ENCODE results near the gene TSPAN17. TPM values are rescaled to one million over a fixed set of nuclear protein-coding genes. Genes with fewer than 3 reads are reported as not detected.
"Not testable (repeated sequence)": the region's sequence is repeated elsewhere in the genome, so short reads cannot be mapped to it uniquely, and the experiment has no call there.

TSPAN17 gene
- total and polyA plus RNA-seq, 10 of the 15 experiments (the other 5 are each of a cell fraction or from before 2014, with no cell fraction given), result 0.24 to 17.1 (median 10.4) TPM

- TF ChIP-seq CEBPZ (IDR thresholded peaks at IDR 0.05; ENCODE audit: low read depth, low read length) (no peak), POLR2AphosphoS5 (IDR thresholded peaks at IDR 0.05; ENCODE audit: low read length) (peak; percentile 84), RELB (IDR thresholded peaks at IDR 0.05; ENCODE audit: low read depth) (no peak), SUPT20H (IDR thresholded peaks at IDR 0.05; ENCODE audit: borderline replicate concordance, control insufficient read depth, low read depth, low read length) (no peak), IRF3 (IDR thresholded peaks at IDR 0.05) (no peak), ZZZ3 (IDR thresholded peaks at IDR 0.05; ENCODE audit: control insufficient read depth, insufficient read length, low read depth) (no peak), LARP7 (IDR thresholded peaks at IDR 0.05) (peak; percentile 67), RELA (IDR thresholded peaks at IDR 0.05; ENCODE audit: borderline replicate concordance, partially characterized antibody) (peak; percentile 37), BMI1 (IDR thresholded peaks at IDR 0.05; ENCODE audit: borderline replicate concordance) (no peak), TCF12 (IDR thresholded peaks at IDR 0.05; ENCODE audit: low read depth, low read length) (no peak), RB1 (IDR thresholded peaks at IDR 0.05; ENCODE audit: borderline replicate concordance) (peak; percentile 75; the same call in 1 of the 2 replicates), STAT1 (conservative IDR thresholded peaks at IDR 0.05) (no peak)
Measured at GRCh38 chr5:176647030-176647842, at the start of gene TSPAN17 (continued).

GRCh38 chr5:176599749-176600430 lies 47.4 kb upstream of the TSPAN17 start:
- H2AFZ ChIP-seq (ENCODE audit: control insufficient read depth, low read depth, low read length); H3K27ac ChIP-seq (ENCODE audit: control insufficient read depth, insufficient read depth); H3K9me3 ChIP-seq (replicated peaks; ENCODE audit: control insufficient read depth, insufficient read depth, low read length); DNase-seq (ENCODE audit: low read depth, low spot score); H3K4me2 ChIP-seq (ENCODE audit: control insufficient read depth, insufficient read depth); H3K9ac ChIP-seq (ENCODE audit: control insufficient read depth, insufficient read depth, low read length); FAIRE-seq; H3K79me2 ChIP-seq (ENCODE audit: control insufficient read depth, insufficient read depth, low read length); H3K27me3 ChIP-seq (replicated peaks in 1 of 2; ENCODE audit: control insufficient read depth in 2 of 2, insufficient read depth in 2 of 2, low read length in 1 of 2); CTCF ChIA-PET; BruUV-seq (replicated peaks); H4K20me1 ChIP-seq (ENCODE audit: control insufficient read depth, insufficient read depth); SMC1A ChIA-PET (ENCODE audit: uncharacterized antibody, unreplicated experiment); H3K4me3 ChIP-seq; ATAC-seq; H3K36me3 ChIP-seq (ENCODE audit: control insufficient read depth in 2 of 2, insufficient read depth in 2 of 2, low read length in 1 of 2); POLR2A ChIA-PET; RAD21 ChIA-PET (ENCODE audit: unreplicated experiment); H3K4me1 ChIP-seq (ENCODE audit: control insufficient read depth, insufficient read depth, low read length); intact Hi-C loops (cut with micrococcal nuclease; ENCODE audit: unreplicated experiment): not testable (repeated sequence)
- whole genome bisulfite sequencing (ENCODE audit: insufficient coverage, insufficient replicate concordance, low lambda C conversion rate, missing lambda C conversion rate), result 75% methylated on average over 19 of the region's 19 CpGs
- in situ Hi-C loops (cut with MboI), result loop anchor here (25.0 kb wide), 1 partner anchor 863 kb away; no protein-coding TSS in a partner anchor
